DOHH2 (cell line): ENCODE results near the gene RTL5.

Source experiments
- H3F3A ChIP-seq: fragments of 200-600 bp; sonication (generic), shearing (Covaris generic); 2 replicates; pipeline ENCODE4 v1.6.0; 2016; ENCODE audit warnings: antibody characterized with exemption, mild to moderate bottlenecking; ENCODE audit not compliant: control insufficient read depth, insufficient read depth
- H3K27ac ChIP-seq: fragments of 200-600 bp; sonication (generic); 2 replicates; pipeline ENCODE4 v1.5.1; 2014; ENCODE audit warnings: low read depth, mild to moderate bottlenecking, low read length, moderate library complexity
- H3K27me3 ChIP-seq: fragments of 200-600 bp; sonication (generic); 2 replicates; pipeline ENCODE4 v1.6.1; 2014; ENCODE audit warnings: mild to moderate bottlenecking, low read length, mixed read lengths; ENCODE audit not compliant: control insufficient read depth
- H3K36me3 ChIP-seq: fragments of 200-600 bp; sonication (generic); 2 replicates; pipeline ENCODE4 v1.6.1; 2014; ENCODE audit warnings: mild to moderate bottlenecking, low read length, moderate library complexity, mixed read lengths; ENCODE audit not compliant: control insufficient read depth
- H3K4me1 ChIP-seq: fragments of 200-600 bp; sonication (generic); 2 replicates; pipeline ENCODE4 v1.6.1; 2014; ENCODE audit warnings: mild to moderate bottlenecking, low read length, mixed read lengths; ENCODE audit not compliant: control insufficient read depth
- H3K4me2 ChIP-seq: fragments of 200-600 bp; sonication (generic); 2 replicates; pipeline ENCODE4 v1.6.0; 2014; ENCODE audit warnings: mild to moderate bottlenecking, low read length, moderate library complexity
- H3K4me3 ChIP-seq: fragments of 200-600 bp; sonication (generic); 2 replicates; pipeline ENCODE4 v1.5.1; 2014; ENCODE audit warnings: mild to moderate bottlenecking, low read length, mixed read lengths
- H3K79me2 ChIP-seq: fragments of 200-600 bp; sonication (generic); 2 replicates; pipeline ENCODE4 v1.6.1; 2014; ENCODE audit warnings: mild to moderate bottlenecking, low read length, mixed read lengths; ENCODE audit not compliant: control insufficient read depth
- H3K9me2 ChIP-seq: fragments of 200-600 bp; sonication (generic); replicated peaks from 2 replicates; pipeline ENCODE4 v1.6.1; 2014; ENCODE audit warnings: mild to moderate bottlenecking, low read length, mixed read lengths; ENCODE audit not compliant: control insufficient read depth
- H3K9me3 ChIP-seq: fragments of 200-600 bp; sonication (generic); 2 replicates; pipeline ENCODE4 v1.6.1; 2014; ENCODE audit warnings: antibody characterized with exemption, low read length, mixed read lengths; ENCODE audit not compliant: control insufficient read depth, insufficient read depth
- H4K20me1 ChIP-seq: fragments of 200-600 bp; sonication (generic); 2 replicates; pipeline ENCODE4 v1.6.0; 2014; ENCODE audit warnings: low read depth, mild to moderate bottlenecking, antibody characterized with exemption, low read length, moderate library complexity; ENCODE audit not compliant: control insufficient read depth, insufficient read depth
- EZH2phosphoT487 ChIP-seq: fragments of 200-600 bp; sonication (generic); IDR thresholded peaks from 2 replicates; pipeline ENCODE4 v1.6.1; 2017; ENCODE audit warnings: borderline replicate concordance, mild to moderate bottlenecking, antibody characterized with exemption, low read length, moderate library complexity, mixed read lengths
- TF ChIP-seq, protein P1 (sequence below): fragments of 200-600 bp; sonication (generic); IDR thresholded peaks from one replicate; pipeline ENCODE4 v1.5.1; 2014; ENCODE audit warnings: antibody characterized with exemption, mild to moderate bottlenecking, low read depth, low read length; ENCODE audit not compliant: poor library complexity, severe bottlenecking

The RTL5 gene

GRCh38 chrX:72114306-72114705, 17.4 kb downstream of the RTL5 start:
- H4K20me1 ChIP-seq, result no peaks in the 10 kb centered on the region
- H3K9me2 ChIP-seq, result no peaks in the 10 kb centered on the region
- H3K4me2 ChIP-seq, result no peak overlapping the region
- no peaks in the 10 kb centered on the region for H3K79me2 ChIP-seq
- H3K27ac ChIP-seq, result no peak overlapping the region
- no peaks in the 10 kb centered on the region for H3K27me3 ChIP-seq
- no peaks in the 10 kb centered on the region for H3K36me3 ChIP-seq
- no peaks in the 10 kb centered on the region for H3K4me1 ChIP-seq
- TF ChIP-seq EZH2phosphoT487, result no peak
- TF ChIP-seq, protein P1, sequence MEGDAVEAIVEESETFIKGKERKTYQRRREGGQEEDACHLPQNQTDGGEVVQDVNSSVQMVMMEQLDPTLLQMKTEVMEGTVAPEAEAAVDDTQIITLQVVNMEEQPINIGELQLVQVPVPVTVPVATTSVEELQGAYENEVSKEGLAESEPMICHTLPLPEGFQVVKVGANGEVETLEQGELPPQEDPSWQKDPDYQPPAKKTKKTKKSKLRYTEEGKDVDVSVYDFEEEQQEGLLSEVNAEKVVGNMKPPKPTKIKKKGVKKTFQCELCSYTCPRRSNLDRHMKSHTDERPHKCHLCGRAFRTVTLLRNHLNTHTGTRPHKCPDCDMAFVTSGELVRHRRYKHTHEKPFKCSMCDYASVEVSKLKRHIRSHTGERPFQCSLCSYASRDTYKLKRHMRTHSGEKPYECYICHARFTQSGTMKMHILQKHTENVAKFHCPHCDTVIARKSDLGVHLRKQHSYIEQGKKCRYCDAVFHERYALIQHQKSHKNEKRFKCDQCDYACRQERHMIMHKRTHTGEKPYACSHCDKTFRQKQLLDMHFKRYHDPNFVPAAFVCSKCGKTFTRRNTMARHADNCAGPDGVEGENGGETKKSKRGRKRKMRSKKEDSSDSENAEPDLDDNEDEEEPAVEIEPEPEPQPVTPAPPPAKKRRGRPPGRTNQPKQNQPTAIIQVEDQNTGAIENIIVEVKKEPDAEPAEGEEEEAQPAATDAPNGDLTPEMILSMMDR, result no peak
- H3K4me3 ChIP-seq, result no peak overlapping the region
- H3F3A ChIP-seq, result no peaks in the 10 kb centered on the region
- H3K9me3 ChIP-seq, result no peaks in the 10 kb centered on the region

- no peaks in the 10 kb centered on the region for H3F3A ChIP-seq
- H3K27me3 ChIP-seq, result no peaks in the 10 kb centered on the region
- H3K36me3 ChIP-seq, result no peaks in the 10 kb centered on the region
- H3K27ac ChIP-seq, result no peak overlapping the region
- H3K4me3 ChIP-seq, result no peak overlapping the region
- H3K9me3 ChIP-seq, result no peaks in the 10 kb centered on the region
- no peaks in the 10 kb centered on the region for H3K9me2 ChIP-seq
- H3K79me2 ChIP-seq, result no peaks in the 10 kb centered on the region
- H3K4me2 ChIP-seq, result no peak overlapping the region
- H3K4me1 ChIP-seq, result no peaks in the 10 kb centered on the region
- H4K20me1 ChIP-seq, result no peaks in the 10 kb centered on the region
- TF ChIP-seq EZH2phosphoT487, result no peak
- TF ChIP-seq, protein P1, result no peak
These were observed 18.3 kb downstream of the RTL5 start for GRCh38 chrX:72113461-72113860.

DNA sequence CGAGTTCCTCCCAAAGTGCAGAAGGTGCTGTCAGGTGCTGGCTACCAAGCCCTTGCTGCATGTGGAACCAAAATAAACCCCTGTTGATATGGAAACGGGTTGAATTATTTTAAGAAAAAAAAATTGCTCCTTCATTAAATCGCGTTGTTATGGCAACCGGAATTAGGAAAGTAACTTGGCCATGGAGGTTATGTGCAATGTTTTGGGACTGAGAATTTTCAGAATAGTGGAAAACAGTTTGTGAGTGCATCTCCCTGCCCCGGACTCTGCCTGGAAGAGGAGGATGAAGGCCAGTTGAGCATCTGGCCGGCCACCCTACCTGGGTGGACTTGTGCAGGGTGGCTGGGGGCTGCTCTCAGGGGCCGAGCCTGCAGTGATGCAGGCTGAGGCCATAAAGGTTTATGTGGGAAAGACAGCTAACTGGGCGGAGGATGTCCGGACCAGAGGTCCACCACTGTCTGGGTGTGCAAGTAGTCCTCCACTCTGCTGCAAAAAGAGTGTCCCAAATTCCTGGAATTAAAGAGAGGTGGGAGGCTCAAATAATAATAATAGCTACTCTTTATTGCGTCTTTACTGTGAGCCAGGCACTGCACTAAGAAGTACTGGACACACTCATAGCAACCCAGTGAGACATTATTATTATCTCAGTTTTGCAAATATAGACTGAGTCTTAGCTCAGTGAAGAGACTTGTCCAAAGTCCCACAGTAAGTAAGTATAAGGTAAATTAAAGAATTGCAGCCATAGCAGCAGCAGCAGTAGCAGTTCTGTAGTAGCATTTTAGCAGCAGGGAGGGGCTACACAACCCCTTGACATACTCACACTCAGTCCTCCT, 20.6 kb downstream of the RTL5 start:
- no peak overlapping the region for H3K27ac ChIP-seq
- H3K9me2 ChIP-seq, result no peaks in the 10 kb centered on the region
- H3K36me3 ChIP-seq, result no peaks in the 10 kb centered on the region
- H3K4me2 ChIP-seq, result no peak overlapping the region
- H4K20me1 ChIP-seq, result no peaks in the 10 kb centered on the region
- no peaks in the 10 kb centered on the region for H3K79me2 ChIP-seq
- H3K9me3 ChIP-seq, result no peaks in the 10 kb centered on the region
- no peaks in the 10 kb centered on the region for H3K27me3 ChIP-seq
- TF ChIP-seq, protein P1, result no peak
- TF ChIP-seq EZH2phosphoT487, result no peak
- no peaks in the 10 kb centered on the region for H3K4me1 ChIP-seq
- H3F3A ChIP-seq, result no peaks in the 10 kb centered on the region
- H3K4me3 ChIP-seq, result no peak overlapping the region
